Activated effector memory CD4-positive, alpha-beta T cell treated with Interleukin-2 at 50 U/mL for 16 hours (primary cell): ENCODE measurements around the gene SDE2.
"Not testable (repeated sequence)": the region's sequence is repeated elsewhere in the genome, so short reads cannot be mapped to it uniquely, and the experiment has no call there.

ENCODE experiments used
- DNase-seq: peaks from one replicate; pipeline ENCODE4 v3.0.0-alpha.2; 2020

The SDE2 gene

DNA sequence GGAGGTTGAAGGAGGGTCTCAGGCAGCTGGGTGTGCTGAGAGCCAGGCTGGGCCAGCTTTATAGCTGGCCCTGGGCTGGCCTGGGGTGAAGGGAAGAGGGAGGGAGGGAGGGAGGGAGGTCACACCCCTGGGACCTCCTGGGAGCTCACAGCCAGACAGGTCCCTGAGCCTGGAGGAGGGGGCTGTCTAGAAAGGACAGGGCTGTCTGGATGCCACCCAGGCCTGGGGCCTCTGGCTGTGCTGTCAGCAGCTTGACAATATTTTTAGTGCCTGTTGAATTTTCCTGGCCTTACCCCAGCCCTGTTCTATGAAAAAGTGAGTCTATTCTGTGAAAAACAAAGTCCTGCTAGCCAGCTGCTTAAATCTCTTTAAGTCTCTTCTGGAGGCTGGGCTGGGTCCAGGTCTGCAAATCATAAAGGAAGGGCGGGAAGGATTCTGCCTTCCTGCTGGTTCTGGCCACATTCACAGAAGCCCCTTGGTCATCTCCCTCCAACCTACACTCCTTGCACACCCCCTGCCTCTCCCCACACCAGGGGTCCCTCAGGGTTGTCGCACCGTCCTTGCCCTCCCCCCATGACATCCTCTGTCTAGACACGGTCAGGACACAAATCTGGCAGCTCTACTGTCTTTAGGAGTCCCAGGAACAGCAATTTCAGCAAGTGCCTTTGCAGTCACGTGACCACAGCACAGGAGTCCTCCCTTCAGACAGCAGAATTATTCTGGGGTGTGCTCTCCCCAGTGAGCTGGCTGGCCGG, 57.8 kb downstream of the SDE2 start, which contains the start of gene LEFTY2:
Gene LEFTY2, minus strand, starts transcription at position 34 of the 755 bp plus-strand sequence. CDS start 80 bp downstream, outside the sequence.
- no peak for DNase-seq

DNA sequence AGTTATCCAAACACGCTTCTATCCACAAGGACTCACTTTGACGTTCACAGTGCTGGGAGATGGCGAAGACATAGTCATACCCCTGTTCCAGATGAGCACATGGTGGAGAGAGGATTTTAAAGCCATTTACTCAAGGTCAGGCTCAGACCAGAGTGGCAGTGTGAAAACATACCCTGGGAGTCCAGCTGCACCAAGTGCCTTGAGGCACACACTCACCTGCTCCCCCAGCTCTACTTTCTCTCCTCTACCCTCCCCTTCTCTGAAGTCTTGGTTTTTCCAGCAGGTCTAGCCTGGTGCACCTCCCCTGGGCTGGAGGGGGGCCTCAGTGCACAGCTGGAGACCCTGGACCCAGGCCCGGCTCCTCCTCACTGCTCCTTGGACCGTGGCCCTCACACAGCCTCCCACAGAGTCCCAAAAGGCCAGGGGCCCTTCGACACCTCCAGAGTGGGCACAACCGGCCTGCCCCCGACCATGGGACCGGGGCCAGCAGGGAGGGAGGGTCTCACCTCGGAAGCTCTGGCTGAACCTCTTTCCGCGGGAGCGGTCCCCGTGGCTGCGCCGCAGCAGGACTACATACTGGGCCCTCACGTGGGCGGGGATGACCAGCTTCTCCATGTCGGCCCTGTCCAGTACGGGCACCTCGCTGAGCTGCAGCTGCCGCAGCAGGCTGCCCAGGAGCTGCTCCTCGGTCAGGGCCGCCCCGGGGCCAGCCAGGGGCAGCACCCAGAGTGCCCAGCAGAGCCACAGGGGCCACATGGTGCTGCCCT, 58.6 kb downstream of the SDE2 start:
- no peak for DNase-seq

DNA sequence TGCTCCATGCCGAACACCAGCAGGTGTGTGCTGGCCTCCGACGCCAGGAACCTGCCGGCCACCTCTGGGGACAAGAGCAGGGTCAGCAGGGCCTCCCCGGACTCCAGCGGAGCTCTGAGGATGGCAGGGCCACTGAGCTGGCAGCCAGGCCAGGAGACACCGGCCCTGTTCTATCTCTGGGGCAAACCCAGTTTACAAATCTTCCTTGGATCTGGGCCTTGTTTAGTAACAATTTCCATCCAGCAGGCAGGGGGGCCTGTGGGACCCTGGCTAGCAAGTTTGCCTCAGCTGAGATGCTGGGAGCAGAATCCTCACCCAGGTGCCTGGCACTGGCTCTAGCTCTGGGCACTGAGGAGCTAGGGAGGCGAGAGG, 59.2 kb downstream of the SDE2 start:
- DNase-seq = not testable (repeated sequence)

DNA sequence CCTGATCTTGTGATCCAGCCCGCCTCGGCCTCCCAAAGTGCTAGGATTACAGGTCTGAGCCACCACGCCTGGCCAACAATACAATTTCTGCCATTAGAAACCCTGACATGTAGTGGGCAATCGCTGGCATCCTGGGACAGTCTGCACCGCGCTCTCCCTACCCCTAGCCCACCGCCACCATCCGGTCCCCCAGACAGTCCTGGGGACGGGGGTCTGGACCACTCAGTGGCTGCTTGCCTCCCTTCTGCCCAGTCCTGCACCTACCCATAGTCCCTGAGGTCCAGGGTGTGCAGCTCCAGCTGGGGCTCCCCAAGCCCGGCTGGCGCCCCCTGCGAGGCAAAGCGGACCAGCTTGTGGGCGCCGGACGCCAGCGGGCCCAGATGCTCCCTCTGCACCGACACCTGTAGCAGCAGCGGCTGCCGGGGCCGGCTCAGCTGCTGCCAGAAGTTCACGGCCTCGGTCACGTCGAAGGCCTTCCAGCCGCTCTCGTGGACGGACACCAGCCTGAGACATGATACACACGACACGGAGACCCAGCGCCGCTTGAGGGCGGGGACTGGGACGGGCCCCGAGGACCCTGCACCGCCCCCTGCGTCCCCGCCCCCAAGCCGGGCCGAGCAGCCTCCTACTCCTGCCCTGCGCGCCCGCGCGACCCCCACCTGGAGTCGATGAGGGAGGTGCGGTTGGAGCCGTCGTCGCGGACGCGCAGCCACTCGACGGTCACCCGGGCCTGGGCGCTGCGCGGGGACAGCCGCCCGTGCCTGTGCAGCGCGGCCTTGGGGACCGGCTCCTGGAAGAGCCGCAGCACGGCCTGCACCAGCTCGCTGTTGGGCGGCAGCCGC, 59.8 kb downstream of the SDE2 start:
- not testable (repeated sequence) for DNase-seq

DNA sequence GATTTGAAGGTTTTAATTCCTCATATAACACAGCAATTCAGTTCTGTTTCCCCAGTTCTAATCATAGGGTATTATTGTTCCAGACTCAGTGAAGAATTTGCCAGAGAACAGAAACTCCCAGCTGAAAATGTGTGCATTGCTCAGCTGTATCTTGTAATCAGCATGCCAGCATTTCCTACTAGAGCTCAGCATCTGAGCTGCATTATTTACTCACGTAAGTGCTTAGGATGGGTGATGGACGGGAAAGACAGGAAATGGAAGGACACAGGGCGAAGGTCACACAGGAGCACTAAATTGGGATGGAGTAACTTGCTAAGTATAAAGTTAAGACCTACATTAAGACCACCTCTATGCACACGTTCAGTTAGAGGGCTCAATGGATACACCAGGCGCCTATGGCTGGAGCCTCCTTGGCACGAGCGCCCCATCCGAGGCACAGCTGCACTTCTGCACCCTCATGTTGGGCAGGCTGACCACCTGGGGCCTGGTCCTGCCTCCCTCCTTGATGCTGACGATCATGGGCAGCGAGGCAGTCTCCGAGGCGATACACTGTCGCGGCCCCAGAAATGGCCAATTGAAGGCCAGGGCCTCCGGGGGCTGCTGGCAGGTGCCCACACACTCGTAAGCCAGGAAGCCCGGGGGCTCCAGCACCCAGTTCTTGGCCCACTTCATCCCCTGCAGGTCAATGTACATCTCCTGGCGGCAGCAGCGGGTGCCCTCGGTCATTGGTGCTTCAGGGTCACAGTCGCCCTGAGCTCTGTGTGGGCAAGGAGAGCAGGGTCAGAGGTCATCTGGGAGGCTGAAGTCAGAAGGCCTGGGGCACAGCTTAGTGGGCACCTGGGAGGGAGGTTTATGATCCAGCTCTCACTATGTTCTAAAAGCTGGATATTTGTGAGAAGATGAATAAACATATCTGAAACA, 61.8 kb downstream of the SDE2 start:
- DNase-seq = no peak

DNA sequence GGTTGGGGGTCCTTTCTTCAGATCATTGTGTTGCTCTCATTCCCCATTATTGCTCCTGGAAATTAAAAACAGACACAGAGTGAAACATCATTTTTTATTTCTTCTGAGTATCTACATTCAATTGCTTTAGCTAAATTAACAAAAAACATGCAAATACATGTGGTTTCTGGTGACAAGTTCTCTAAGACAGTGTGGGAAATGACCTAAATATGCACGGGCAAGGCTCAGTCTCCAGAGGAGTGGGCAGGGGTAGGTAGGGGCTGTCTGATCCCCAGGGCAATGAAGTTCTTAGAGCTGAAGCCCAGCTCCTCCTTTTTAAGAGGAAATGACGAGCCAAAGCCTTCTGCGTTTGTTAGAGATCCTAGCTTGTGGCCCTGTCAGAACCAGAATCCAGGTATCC, 62.6 kb downstream of the SDE2 start:
- no peak for DNase-seq

DNA sequence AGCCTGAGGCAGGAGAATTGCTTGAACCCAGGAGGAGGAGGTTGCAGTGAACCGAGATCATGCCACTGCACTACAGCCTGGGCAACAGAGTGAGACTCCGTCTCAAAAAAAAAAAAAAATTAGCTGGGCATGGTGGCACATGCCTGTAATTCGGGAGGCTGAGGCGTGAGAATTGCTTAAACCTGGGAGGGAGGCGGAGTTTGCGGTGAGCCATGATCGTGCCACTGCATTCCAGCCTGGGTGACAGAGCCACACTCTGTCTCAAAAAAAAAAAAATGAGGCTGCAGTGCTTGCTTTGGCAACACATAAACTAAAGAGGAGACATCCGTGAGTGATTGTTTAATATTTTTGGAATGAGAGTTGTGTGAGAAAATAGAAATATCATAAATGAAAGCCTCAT, 63.1 kb downstream of the SDE2 start:
- DNase-seq = not testable (repeated sequence)

DNA sequence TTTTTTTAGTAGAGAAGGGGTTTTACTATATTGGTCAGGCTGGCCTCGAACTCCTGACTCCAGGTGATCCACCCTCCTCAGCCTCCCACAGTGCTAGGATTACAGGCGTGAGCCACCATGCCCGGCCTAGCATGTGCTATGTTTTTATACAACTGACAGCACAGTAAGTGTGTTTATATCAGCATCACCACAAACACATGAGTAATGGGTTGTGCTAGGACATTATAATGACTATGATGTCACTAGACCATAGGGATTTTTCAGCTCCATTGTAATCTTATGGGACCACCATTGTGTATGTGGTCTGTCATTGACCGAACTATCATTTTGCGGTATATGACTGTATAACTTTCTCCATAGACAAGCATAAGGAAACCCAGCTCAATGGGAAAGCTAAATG, 64.4 kb downstream of the SDE2 start:
- no peak for DNase-seq

DNA sequence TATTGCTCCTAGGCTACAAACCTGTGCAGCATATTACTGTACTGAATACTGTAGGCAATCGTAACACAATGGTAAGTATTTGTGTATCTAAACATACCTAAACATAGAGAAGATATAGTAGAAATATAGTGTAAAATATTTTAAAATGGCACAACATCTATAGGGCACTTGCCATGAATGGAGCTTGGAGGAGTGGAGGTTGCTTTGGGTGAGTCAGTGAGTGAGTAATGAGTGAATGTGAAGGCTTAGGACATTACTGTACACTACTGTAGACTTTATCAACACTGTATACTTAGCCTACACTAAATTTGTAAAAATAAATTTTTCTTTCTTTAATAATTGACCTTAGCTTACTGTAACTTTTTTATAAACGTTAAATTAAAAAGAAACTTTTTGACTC, 66.1 kb downstream of the SDE2 start:
- no peak for DNase-seq
